Measurements from ENCODE around the gene TOGARAM2.
"Not testable (repeated sequence)": the region's sequence is repeated elsewhere in the genome, so short reads cannot be mapped to it uniquely, and the experiment has no call there.

Gene TOGARAM2

GRCh38 chr2:28977176-28977875 lies 3.8 kb upstream of the TOGARAM2 start:
- DNase-seq = no peak

GRCh38 chr2:28978001-28978400 lies 3.1 kb upstream of the TOGARAM2 start:
- not testable (repeated sequence) for DNase-seq

- DNase-seq = no peak
These were observed 2.5 kb upstream of the TOGARAM2 start for GRCh38 chr2:28978606-28979005.

GRCh38 chr2:28979041-28979440 lies 2.1 kb upstream of the TOGARAM2 start:
- DNase-seq = no peak

GRCh38 chr2:28979576-28980366 lies 1.3 kb upstream of the TOGARAM2 start:
- DNase-seq = no peak

GRCh38 chr2:28980368-28981015 lies 606 bp upstream of the TOGARAM2 start:
- no peak for DNase-seq

GRCh38 chr2:28981620-28982376 lies 700 bp downstream of the TOGARAM2 start:
- no peak for DNase-seq

GRCh38 chr2:28982381-28982950 lies 1.4 kb downstream of the TOGARAM2 start:
- no peak for DNase-seq

- DNase-seq = no peak
These were observed 5.3 kb downstream of the TOGARAM2 start for GRCh38 chr2:28986429-28986828.

- DNase-seq = no peak
These were observed 8.9 kb downstream of the TOGARAM2 start for GRCh38 chr2:28989973-28990372.

- DNase-seq = no peak
These were observed 9.3 kb downstream of the TOGARAM2 start for GRCh38 chr2:28990445-28990844.

- no peak for DNase-seq
These were observed 9.9 kb downstream of the TOGARAM2 start for GRCh38 chr2:28991021-28991420.

- DNase-seq = no peak
These were observed 10.4 kb downstream of the TOGARAM2 start for GRCh38 chr2:28991460-28991859.

GRCh38 chr2:28993206-28993960 lies 12.3 kb downstream of the TOGARAM2 start:
- no peak for DNase-seq

- no peak for DNase-seq
These were observed 13.0 kb downstream of the TOGARAM2 start for GRCh38 chr2:28994074-28994473.

- DNase-seq = no peak
These were observed 13.6 kb downstream of the TOGARAM2 start for GRCh38 chr2:28994679-28995078.

- no peak for DNase-seq
These were observed 15.0 kb downstream of the TOGARAM2 start for GRCh38 chr2:28995765-28996750.

- no peak for DNase-seq
These were observed 16.2 kb downstream of the TOGARAM2 start for GRCh38 chr2:28997237-28997846.

GRCh38 chr2:28997847-28998735 lies 17.0 kb downstream of the TOGARAM2 start:
- DNase-seq = no peak
